ENCODE data around the gene CD22.

- TF ChIP-seq CTCF (IDR thresholded peaks at IDR 0.05; ENCODE audit: low read depth, low read length, poor library complexity, severe bottlenecking) = no peak
- TF ChIP-seq EZH2phosphoT487 (IDR thresholded peaks at IDR 0.05; ENCODE audit: borderline replicate concordance, low read length) = no peak
These were observed 25.6 kb upstream of the CD22 start for GRCh38 chr19:35303357-35303915.

Measured in DOHH2 (cell line).